Activated naive CD4-positive, alpha-beta T cell treated with anti-CD3 and anti-CD28 coated beads, Interleukin-2, amount 10 ng/mL, durations not matched to agents 7 days and 5 days (primary cell): ENCODE results near the gene LRP11.

Experiments used
- CTCF ChIA-PET: fragments of 350-600 bp; sonication (Branson Sonifier 250); formaldehyde crosslinking; loops from one replicate; lab custom pipeline; 2021; ENCODE audit warnings: antibody characterized with exemption; lab: Charles Lee
- DNase-seq: peaks from one replicate; pipeline ENCODE4 v3.0.0-alpha.2; 2020
- H3K27ac Mint-ChIP-seq: one replicate; pipeline ENCODE4 v1.8.0; 2021; ENCODE audit warnings: mild to moderate bottlenecking, moderate library complexity, mixed read lengths
- H3K27me3 Mint-ChIP-seq: one replicate; pipeline ENCODE4 v1.8.0; 2021; ENCODE audit warnings: mild to moderate bottlenecking, mixed read lengths
- H3K36me3 Mint-ChIP-seq: one replicate; pipeline ENCODE4 v1.8.0; 2021; ENCODE audit warnings: mixed read lengths
- H3K4me1 Mint-ChIP-seq: one replicate; pipeline ENCODE4 v1.8.0; 2021; ENCODE audit warnings: mixed read lengths
- H3K4me3 Mint-ChIP-seq: one replicate; pipeline ENCODE4 v1.8.0; 2021; ENCODE audit warnings: mild to moderate bottlenecking, moderate library complexity, mixed read lengths
- H3K9me3 Mint-ChIP-seq: one replicate; pipeline ENCODE4 v1.8.0; 2021; ENCODE audit warnings: mixed read lengths

Gene LRP11

DNA sequence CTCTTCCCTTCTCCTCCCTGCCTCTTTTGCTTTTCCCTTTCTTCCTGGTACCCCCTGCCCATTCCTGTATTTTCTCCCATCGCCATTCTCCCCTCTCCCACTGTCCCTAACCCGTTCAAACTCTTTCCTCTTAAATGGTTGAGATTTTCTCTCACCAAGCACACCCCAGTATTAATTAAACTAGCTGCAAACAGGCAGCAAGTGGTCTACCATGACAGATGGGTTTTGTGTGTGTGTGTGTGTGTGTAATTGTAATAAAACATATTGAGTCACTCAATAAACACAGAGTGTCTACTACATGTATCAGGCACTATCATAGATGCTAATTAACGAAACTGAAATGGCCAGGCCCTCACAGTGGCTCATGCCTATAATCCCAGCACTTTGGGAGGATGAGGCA, 27.1 kb upstream of the LRP11 start:
- CTCF ChIA-PET, result no interaction called here
- H3K4me1 Mint-ChIP-seq, result peaks cover 12% of the 10 kb centered on the region
- H3K36me3 Mint-ChIP-seq, result no peaks in the 10 kb centered on the region
- no peaks in the 10 kb centered on the region for H3K9me3 Mint-ChIP-seq
- no peak for DNase-seq
- no peak overlapping the region for H3K4me3 Mint-ChIP-seq
- H3K27ac Mint-ChIP-seq, result no peak overlapping the region
- H3K27me3 Mint-ChIP-seq, result peaks cover 34% of the 10 kb centered on the region

DNA sequence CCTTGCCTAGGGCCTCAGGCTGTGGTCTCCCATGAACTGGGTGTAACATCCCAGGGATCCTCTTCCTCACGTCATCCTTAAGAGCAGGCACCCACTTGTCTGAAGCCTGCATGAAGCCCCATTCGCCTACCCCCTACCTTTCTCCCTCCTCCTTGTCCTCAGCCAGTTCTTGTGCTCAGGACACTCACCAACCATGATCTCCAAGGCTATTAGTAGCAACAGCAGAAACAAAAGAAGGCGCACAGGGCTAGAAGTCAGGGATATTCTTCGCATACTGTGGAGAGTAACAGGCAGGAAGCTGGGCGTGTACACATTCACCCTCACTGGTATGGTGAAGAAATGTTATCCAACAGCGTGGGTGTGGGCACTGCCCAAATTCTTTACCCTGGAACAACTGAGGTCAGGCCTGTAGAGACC, 26.5 kb upstream of the LRP11 start:
- H3K4me3 Mint-ChIP-seq, result no peak overlapping the region
- peaks cover 35% of the 10 kb centered on the region for H3K27me3 Mint-ChIP-seq
- DNase-seq, result no peak
- peaks cover 5% of the 10 kb centered on the region for H3K4me1 Mint-ChIP-seq
- H3K27ac Mint-ChIP-seq, result no peak overlapping the region
- CTCF ChIA-PET, result no interaction called here
- no peaks in the 10 kb centered on the region for H3K9me3 Mint-ChIP-seq
- no peaks in the 10 kb centered on the region for H3K36me3 Mint-ChIP-seq

DNA sequence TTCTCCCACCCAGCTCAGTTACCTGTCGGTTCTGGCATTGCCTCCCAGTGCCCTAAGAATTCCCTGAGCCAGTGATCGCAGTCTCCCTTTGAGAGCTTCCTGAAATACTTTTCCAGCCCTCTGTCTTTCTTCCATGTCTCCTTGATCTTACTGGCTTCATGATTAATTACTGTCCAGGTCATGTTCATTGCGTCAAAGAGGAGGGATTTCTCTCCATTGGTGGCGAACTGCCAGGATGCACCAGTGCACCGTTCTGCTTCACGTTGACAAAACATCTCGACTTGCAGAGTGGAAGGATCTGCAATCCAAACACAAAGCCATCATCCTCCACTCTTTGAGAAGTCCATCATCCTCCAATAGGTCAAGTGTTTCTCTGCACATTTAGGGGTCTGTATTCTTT, 25.2 kb upstream of the LRP11 start:
- Mint-ChIP-seq H3K27me3 (peaks cover 43% of the 10 kb centered on the region), H3K9me3 (no peaks in the 10 kb centered on the region), H3K36me3 (no peaks in the 10 kb centered on the region), H3K27ac (no peak overlapping the region), H3K4me1 (no peaks in the 10 kb centered on the region), H3K4me3 (no peak overlapping the region)
- no peak for DNase-seq
- CTCF ChIA-PET, result no interaction called here

DNA sequence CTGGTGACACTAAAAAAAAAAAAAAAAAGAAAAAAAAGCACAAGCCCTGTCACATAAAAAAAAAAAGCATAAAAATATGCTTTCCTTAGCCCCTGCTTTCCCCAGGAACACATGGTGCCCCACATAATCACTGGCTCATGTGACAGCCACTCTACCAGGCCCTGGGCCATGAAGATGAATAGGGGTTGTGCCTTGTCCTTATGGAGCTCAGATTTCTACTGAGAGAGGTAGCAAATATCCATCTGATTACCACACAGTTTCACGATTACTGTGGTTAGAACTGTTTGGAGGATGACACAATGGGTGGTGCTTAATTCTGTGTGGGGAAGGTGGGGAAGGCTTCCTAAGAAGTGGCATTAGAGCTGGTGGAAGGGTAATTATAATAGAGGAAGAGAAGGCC, 24.5 kb upstream of the LRP11 start:
- CTCF ChIA-PET, result no interaction called here
- no peak overlapping the region for H3K4me3 Mint-ChIP-seq
- no peak for DNase-seq
- no peak overlapping the region for H3K27ac Mint-ChIP-seq
- H3K9me3 Mint-ChIP-seq, result no peaks in the 10 kb centered on the region
- peaks cover 50% of the 10 kb centered on the region for H3K27me3 Mint-ChIP-seq
- no peaks in the 10 kb centered on the region for H3K4me1 Mint-ChIP-seq
- H3K36me3 Mint-ChIP-seq, result no peaks in the 10 kb centered on the region

DNA sequence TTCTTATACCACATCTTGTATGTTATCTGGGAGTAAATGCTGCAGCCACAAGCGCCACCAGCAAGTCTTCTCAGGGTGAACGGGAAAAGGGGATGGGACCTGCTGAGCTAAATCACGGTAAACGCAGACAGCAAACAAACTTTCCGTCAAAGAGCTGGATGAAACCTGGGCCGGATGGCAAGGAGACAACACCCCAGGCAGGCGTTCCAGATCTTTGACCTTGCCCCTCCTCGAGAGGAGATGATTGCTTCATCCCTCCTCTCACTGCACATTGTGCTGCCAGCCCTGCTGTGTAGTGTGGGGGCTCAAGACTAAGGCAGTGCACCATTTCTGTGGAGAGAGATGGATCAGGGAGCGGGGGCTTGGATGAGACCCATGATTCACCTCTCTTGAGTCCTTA, 23.9 kb upstream of the LRP11 start:
- Mint-ChIP-seq H3K27me3 (peaks cover 51% of the 10 kb centered on the region), H3K9me3 (no peaks in the 10 kb centered on the region), H3K27ac (no peak overlapping the region), H3K4me3 (no peak overlapping the region), H3K4me1 (no peaks in the 10 kb centered on the region), H3K36me3 (no peaks in the 10 kb centered on the region)
- no peak for DNase-seq
- CTCF ChIA-PET, result no interaction called here

DNA sequence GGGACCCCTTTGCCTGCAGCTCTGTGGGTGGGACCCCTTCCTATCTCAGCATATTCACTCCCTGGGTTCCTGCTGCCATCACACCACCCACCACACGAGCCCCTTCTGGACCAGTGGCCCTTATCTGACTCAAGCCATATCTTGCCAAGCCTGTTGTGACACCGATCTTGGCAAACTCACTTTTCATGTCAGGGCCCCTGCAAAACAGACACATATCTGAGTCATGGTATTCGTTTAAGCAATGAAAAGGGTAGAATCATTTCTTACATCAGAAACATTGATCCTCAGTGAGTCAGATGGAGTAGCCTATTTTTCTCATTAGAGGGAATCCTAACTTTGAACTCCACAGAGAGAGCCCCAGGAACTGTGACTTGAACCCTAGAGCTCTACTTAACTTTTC, 23.2 kb upstream of the LRP11 start:
- no peak for DNase-seq
- Mint-ChIP-seq H3K4me3 (no peak overlapping the region), H3K4me1 (no peaks in the 10 kb centered on the region), H3K9me3 (no peaks in the 10 kb centered on the region), H3K27ac (no peak overlapping the region), H3K36me3 (no peaks in the 10 kb centered on the region), H3K27me3 (peaks cover 51% of the 10 kb centered on the region)
- CTCF ChIA-PET, result no interaction called here

DNA sequence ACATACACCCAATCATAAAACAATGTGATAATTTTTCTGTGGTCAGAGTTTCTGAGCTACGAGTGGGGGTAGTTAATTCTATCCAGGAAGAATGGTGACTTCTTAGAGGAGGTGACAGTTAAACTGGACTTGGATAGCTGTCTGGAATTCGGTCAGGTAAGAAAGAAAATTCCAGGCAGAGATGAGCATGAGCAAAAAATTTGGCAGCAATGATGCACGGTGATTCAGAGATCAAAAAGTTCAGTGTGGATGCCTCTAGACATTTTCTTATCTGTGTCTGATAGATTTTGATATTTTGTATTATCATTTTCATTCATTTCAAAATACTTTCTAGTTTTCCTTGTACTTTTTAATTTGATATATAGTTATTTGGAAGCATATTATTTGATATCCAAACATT, 21.7 kb upstream of the LRP11 start:
- Mint-ChIP-seq H3K27ac (no peak overlapping the region), H3K27me3 (peaks cover 57% of the 10 kb centered on the region), H3K9me3 (no peaks in the 10 kb centered on the region), H3K4me3 (no peak overlapping the region), H3K4me1 (no peaks in the 10 kb centered on the region), H3K36me3 (no peaks in the 10 kb centered on the region)
- no peak for DNase-seq
- CTCF ChIA-PET, result interaction anchor here (1.4 kb wide), 1 partner anchor 46 kb away, joined by 4 read pairs; no protein-coding TSS in a partner anchor

DNA sequence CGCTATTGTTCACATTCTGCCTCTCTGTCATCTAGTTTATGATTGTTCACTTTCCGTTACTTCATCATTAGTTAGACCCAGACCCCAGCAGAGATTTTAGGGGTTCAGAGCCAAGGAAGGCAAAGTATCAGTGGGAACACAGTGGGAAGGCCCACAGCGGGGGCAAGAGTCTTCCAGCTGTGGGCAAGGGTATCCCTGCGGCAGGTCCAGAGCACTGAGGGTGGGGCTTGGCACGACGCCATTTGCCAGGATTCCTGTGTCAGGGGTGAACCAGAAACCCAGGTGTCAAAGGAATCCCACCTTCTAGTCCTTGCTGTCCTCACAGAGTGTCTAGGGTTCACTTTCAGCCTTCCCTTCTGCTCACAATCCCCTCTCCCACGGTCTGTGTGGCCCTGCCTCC, 20.5 kb upstream of the LRP11 start:
- H3K9me3 Mint-ChIP-seq, result no peaks in the 10 kb centered on the region
- CTCF ChIA-PET, result interaction anchor here (1.4 kb wide), 1 partner anchor 49 kb away, joined by 3 read pairs; no protein-coding TSS in a partner anchor
- H3K4me1 Mint-ChIP-seq, result no peaks in the 10 kb centered on the region
- H3K4me3 Mint-ChIP-seq, result no peak overlapping the region
- peaks cover 57% of the 10 kb centered on the region for H3K27me3 Mint-ChIP-seq
- H3K27ac Mint-ChIP-seq, result no peak overlapping the region
- no peak for DNase-seq
- no peaks in the 10 kb centered on the region for H3K36me3 Mint-ChIP-seq

DNA sequence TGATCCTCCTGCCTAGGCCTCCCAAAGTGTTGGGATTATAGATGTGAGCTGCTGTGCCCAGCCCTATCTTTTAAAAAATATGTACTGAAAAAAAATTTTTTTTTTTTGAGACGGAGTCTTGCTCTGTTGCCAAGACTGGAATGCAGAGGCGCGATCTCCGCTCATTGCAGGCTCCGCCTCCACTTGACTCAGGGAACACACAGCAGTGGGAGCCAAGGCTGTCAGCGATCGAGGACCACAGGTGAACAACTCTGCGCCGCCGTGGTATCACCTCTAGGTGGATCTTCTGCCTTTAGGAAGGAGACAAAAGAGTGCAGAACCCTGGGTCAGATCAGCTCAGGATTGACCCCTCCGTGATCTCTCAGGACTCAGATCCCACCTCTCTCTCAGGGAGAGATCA, 20.1 kb upstream of the LRP11 start:
- CTCF ChIA-PET, result interaction anchor here (1.4 kb wide), 1 partner anchor 49 kb away, joined by 3 read pairs; no protein-coding TSS in a partner anchor
- Mint-ChIP-seq H3K9me3 (no peaks in the 10 kb centered on the region), H3K36me3 (no peaks in the 10 kb centered on the region), H3K27ac (no peak overlapping the region), H3K4me3 (no peak overlapping the region), H3K4me1 (no peaks in the 10 kb centered on the region), H3K27me3 (peaks cover 56% of the 10 kb centered on the region)
- DNase-seq, result no peak

DNA sequence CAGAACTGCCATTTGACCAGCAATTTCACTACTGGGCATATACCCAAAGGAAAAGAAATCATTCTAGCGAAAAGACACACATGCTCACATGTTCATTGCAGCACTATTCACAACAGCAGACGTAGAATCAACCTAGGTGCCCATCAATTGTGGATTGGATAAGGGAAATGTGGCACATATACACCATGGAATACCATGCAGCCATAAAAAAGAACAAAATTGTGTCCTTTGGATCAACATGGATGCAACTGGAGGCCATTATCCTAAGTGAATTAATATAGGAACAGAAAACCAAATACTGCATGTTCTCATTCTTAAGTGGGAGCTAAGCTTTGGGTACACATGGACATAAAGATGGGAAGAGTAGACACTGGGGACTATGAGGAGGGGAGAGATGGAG, 17.7 kb upstream of the LRP11 start:
- DNase-seq, result no peak
- Mint-ChIP-seq H3K9me3 (no peaks in the 10 kb centered on the region), H3K36me3 (no peaks in the 10 kb centered on the region), H3K27me3 (peaks cover 59% of the 10 kb centered on the region), H3K4me1 (no peaks in the 10 kb centered on the region), H3K27ac (no peak overlapping the region), H3K4me3 (no peak overlapping the region)
- CTCF ChIA-PET, result no interaction called here

DNA sequence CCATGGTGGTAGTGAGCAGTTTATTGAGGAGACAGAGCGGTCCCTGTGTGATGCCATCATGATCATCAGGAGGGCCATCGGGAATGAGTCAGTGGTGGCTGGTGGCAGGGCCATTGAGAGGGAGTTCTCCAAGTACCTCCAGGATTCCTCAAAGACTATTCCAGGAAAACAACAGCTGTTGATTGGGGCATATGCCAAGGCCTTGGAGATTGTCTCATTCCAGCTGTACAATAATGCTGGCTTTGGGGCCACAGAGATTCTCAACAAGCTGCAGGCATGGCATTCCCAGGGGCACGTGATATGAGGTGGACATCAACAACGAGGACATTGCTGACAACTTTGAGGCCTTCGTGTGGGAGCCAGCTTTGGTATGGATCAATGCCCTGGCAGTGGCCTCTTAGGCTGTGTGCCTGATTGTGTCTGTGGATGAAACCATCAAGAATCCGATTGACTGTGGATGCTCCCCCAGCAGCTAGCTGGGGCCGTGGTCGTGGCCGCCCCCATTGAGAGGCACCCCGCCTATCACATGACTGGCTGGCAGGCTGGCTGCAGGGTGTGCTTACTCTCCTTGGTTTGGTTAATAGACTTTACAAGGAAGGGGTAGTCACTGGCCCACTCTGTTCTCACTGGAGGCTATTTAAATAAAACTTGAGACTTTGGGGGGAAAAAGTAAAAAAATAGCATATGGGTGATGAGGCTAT, 17.1 kb upstream of the LRP11 start:
- H3K27ac Mint-ChIP-seq, result no peak overlapping the region
- H3K4me1 Mint-ChIP-seq, result no peaks in the 10 kb centered on the region
- H3K36me3 Mint-ChIP-seq, result no peaks in the 10 kb centered on the region
- H3K4me3 Mint-ChIP-seq, result no peak overlapping the region
- H3K9me3 Mint-ChIP-seq, result no peaks in the 10 kb centered on the region
- CTCF ChIA-PET, result no interaction called here
- peaks cover 57% of the 10 kb centered on the region for H3K27me3 Mint-ChIP-seq
- no peak for DNase-seq

DNA sequence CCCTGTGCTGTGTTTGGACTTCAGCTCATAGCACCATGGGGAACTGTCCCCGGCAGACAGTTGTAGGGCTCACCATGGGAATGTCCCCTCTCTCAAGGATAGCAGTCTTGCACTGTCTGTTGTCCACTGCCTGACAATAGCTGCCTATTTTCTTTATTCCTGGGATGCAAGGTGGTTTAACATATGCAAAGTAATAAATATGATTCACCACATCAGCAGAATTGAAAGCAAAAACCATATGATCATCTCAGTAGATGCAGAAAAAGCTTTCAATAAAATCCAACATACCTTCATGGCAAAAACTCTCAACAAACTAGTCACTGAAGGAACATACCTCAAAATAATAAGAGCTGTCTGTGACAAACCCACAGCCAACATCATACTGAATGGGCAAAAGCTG, 13.5 kb upstream of the LRP11 start:
- H3K4me3 Mint-ChIP-seq, result no peak overlapping the region
- H3K4me1 Mint-ChIP-seq, result no peaks in the 10 kb centered on the region
- H3K9me3 Mint-ChIP-seq, result no peaks in the 10 kb centered on the region
- peaks cover 48% of the 10 kb centered on the region for H3K27me3 Mint-ChIP-seq
- DNase-seq, result no peak
- no peak overlapping the region for H3K27ac Mint-ChIP-seq
- CTCF ChIA-PET, result no interaction called here
- no peaks in the 10 kb centered on the region for H3K36me3 Mint-ChIP-seq

DNA sequence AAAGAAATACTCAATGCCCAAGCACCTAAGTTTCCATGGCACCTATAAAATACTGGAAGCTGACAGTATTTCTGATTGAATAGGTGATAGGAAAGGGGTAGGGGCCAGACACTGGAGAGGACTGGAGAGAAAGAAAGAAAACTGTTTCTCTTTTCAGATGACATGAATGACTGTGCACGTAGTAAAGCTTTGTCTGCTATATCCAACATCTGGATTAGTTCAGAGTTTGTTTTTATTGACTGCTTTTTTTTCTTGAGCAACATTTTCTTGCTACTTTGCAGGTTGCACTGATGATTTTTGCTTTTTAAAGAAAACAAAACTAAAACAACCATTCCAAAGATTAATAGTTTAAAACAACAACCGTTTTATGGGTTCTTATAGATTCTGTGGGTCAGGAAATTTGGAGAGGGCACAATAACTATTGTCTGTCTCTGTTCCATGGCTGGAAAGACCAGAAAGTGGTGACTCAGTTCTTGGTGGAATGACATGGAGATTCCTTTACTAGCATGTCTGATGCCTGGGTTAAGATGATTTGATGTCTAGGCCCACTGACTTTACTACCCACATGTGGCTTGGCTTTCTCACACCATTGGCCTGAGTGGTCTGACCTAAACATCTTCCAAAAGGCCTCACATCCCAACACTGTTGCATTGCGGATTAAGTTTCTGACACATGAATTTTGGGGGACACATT, 12.2 kb upstream of the LRP11 start:
- Mint-ChIP-seq H3K4me1 (no peaks in the 10 kb centered on the region), H3K27me3 (peaks cover 50% of the 10 kb centered on the region), H3K4me3 (no peak overlapping the region), H3K27ac (no peak overlapping the region), H3K9me3 (peaks cover 3% of the 10 kb centered on the region), H3K36me3 (no peaks in the 10 kb centered on the region)
- DNase-seq, result no peak
- CTCF ChIA-PET, result no interaction called here

DNA sequence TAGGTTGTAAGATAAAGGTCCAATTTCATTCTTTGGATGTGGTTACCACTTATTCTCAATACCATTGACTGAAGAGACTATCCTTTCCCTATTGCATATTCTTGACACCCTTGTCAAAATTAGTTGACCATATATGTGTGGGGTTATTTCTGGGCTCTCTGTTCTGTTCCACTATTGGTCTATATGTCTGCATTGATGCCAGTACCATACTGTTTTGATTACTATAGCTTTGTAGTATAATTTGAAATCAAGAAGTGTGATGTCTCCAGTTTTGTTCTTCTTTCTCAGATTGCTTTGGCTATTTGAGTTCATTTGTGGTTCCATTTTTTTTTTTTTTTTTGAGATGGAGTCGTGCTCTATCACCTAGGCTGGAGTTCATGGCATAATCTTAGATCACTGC, 8.1 kb upstream of the LRP11 start:
- H3K9me3 Mint-ChIP-seq, result peaks cover 3% of the 10 kb centered on the region
- peaks cover 30% of the 10 kb centered on the region for H3K27me3 Mint-ChIP-seq
- no peaks in the 10 kb centered on the region for H3K36me3 Mint-ChIP-seq
- CTCF ChIA-PET, result no interaction called here
- DNase-seq, result no peak
- H3K4me1 Mint-ChIP-seq, result no peaks in the 10 kb centered on the region
- H3K4me3 Mint-ChIP-seq, result no peak overlapping the region
- no peak overlapping the region for H3K27ac Mint-ChIP-seq

DNA sequence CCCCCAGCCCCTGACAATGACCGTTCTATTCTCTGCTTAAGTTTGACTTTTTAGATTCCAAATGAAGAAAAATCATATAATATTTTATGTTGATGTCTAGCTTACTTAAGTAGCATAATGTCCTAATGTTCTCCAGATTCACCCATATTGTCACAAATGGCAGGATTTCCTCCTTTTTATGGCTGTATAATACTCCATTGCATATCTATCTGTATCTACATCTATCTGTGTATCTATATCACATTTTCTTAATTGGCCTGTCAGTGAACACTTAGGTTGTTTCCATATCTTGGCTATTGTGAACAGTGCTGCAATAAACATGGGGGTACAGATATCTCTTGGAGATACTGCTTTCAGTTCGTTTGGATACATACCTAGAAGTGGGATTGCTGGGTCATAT, 7.0 kb upstream of the LRP11 start:
- DNase-seq, result no peak
- Mint-ChIP-seq H3K9me3 (peaks cover 3% of the 10 kb centered on the region), H3K4me3 (no peak overlapping the region), H3K27me3 (peaks cover 31% of the 10 kb centered on the region), H3K36me3 (no peaks in the 10 kb centered on the region), H3K4me1 (no peaks in the 10 kb centered on the region), H3K27ac (no peak overlapping the region)
- CTCF ChIA-PET, result no interaction called here
